OCI-M1 (cell line): ENCODE results near the gene VPS13A.
"Not testable (repeated sequence)": the region's sequence is repeated elsewhere in the genome, so short reads cannot be mapped to it uniquely, and the experiment has no call there.

Experiments
- DNase-seq: peaks from one replicate; lab custom pipeline; 2025; lab: John Stamatoyannopoulos, UW

Gene VPS13A

GRCh38 chr9:77423841-77424240 is 246.5 kb downstream of the VPS13A start:
- DNase-seq, result no peak

- DNase-seq, result no peak
Observed at GRCh38 chr9:77424993-77425392, 247.7 kb downstream of the VPS13A start.

- no peak for DNase-seq
Observed at GRCh38 chr9:77426712-77427111, 249.4 kb downstream of the VPS13A start.

- DNase-seq, result no peak
Observed at GRCh38 chr9:77427256-77427927, 250.1 kb downstream of the VPS13A start.

GRCh38 chr9:77429928-77430327 is 252.6 kb downstream of the VPS13A start:
- DNase-seq, result no peak

- DNase-seq, result no peak
Observed at GRCh38 chr9:77432053-77432452, 254.7 kb downstream of the VPS13A start.

- peak; percentile 80 for DNase-seq
Observed at GRCh38 chr9:77433675-77434445, 256.5 kb downstream of the VPS13A start.

- no peak for DNase-seq
Observed at GRCh38 chr9:77435277-77435676, 257.9 kb downstream of the VPS13A start.

GRCh38 chr9:77435688-77436087 is 258.4 kb downstream of the VPS13A start:
- no peak for DNase-seq

GRCh38 chr9:77438653-77439052 is 261.3 kb downstream of the VPS13A start:
- peak; percentile 4 for DNase-seq

- DNase-seq, result no peak
Observed at GRCh38 chr9:77440057-77440456, 262.7 kb downstream of the VPS13A start.

GRCh38 chr9:77441124-77441523 is 263.8 kb downstream of the VPS13A start:
- DNase-seq, result not testable (repeated sequence)

GRCh38 chr9:77442436-77442835 is 265.1 kb downstream of the VPS13A start:
- no peak for DNase-seq

GRCh38 chr9:77447646-77448045 is 270.3 kb downstream of the VPS13A start:
- DNase-seq, result no peak

- DNase-seq, result no peak
Observed at GRCh38 chr9:77449240-77450084, 272.1 kb downstream of the VPS13A start.

GRCh38 chr9:77450085-77450475 is 272.7 kb downstream of the VPS13A start:
- no peak for DNase-seq

- DNase-seq, result no peak
Observed at GRCh38 chr9:77451507-77451906, 274.2 kb downstream of the VPS13A start.

- peak; percentile 63 for DNase-seq
Observed at GRCh38 chr9:77453825-77454647, 276.7 kb downstream of the VPS13A start.

GRCh38 chr9:77454663-77455062 is 277.3 kb downstream of the VPS13A start:
- DNase-seq, result no peak

- DNase-seq, result peak; percentile 78
Observed at GRCh38 chr9:77455312-77455927, 278.1 kb downstream of the VPS13A start.

GRCh38 chr9:77456829-77457437 is 279.6 kb downstream of the VPS13A start:
- peak; percentile 94 for DNase-seq
